Mucosa of descending colon (tissue), 3 donors: ENCODE data around the gene ALG10. TPM values are rescaled to one million over a fixed set of nuclear protein-coding genes. Genes with fewer than 3 reads are reported as not detected.
"Not testable (repeated sequence)": the region's sequence is repeated elsewhere in the genome, so short reads cannot be mapped to it uniquely, and the experiment has no call there.

ENCODE experiments used
- ATAC-seq: fragments of 200-7000 bp; cut with Tn5 transposase; one replicate; pipeline ENCODE4 v1.9.1; 2020; ENCODE audit warnings: mild to moderate bottlenecking, moderate library complexity
- DNase-seq, 3 donors: peaks; one replicate each; pipeline ENCODE4 v3.0.0-alpha.2; 2020
- H3K36me3 ChIP-seq: fragments of 200-600 bp; one replicate; pipeline ENCODE4 v1.8.0; 2021; ENCODE audit warnings: low read depth, mild to moderate bottlenecking
- H3K4me1 ChIP-seq: fragments of 200-600 bp; one replicate; pipeline ENCODE4 v1.8.0; 2021; ENCODE audit warnings: low read depth, mild to moderate bottlenecking
- H3K4me3 ChIP-seq: fragments of 200-600 bp; one replicate; pipeline ENCODE4 v1.8.0; 2021; ENCODE audit warnings: mild to moderate bottlenecking
- H3K9me3 ChIP-seq: fragments of 200-600 bp; one replicate; pipeline ENCODE4 v1.8.0; 2021; ENCODE audit warnings: mild to moderate bottlenecking
- intact Hi-C, 2 donors: fragments of 100-400 bp; cut with DNase I in 1 of 2; cut with micrococcal nuclease in 1 of 2; formaldehyde crosslinking; loops; one replicate each; pipeline versions ENCODE4 v1.11.0 to v1.11.1; 2022; cut with DNase I, micrococcal nuclease
- total RNA-seq, 3 donors: library from RNA; stranded (reverse); fragmentation: NEBNext Ultra II Directional in 2 of 3; extraction: Animal tissue kit (Norgen Biotek cat#: 25700) in 2 of 3; gene quantifications; one replicate each; pipeline versions ENCODE4 v1.2.1 to v1.2.4, GENCODE V29; 2021 to 2023
- TF ChIP-seq, protein P1 (sequence below): fragments of 200-600 bp; IDR thresholded peaks from one replicate; pipeline ENCODE4 v1.8.0; 2022; ENCODE audit warnings: antibody characterized with exemption, mild to moderate bottlenecking
- donor health status: DM: no; HTN: no; CAD: no; lungs with moderate emphysema.
- donor health status: DM: no; HTN: no; CAD: no.
- donor health status: DM: no; HTN: yes; CAD: no.

ALG10 gene
- total RNA-seq, 3 donors from 2014 or later: 5.8 to 7.5 (median 6.3) TPM

DNA sequence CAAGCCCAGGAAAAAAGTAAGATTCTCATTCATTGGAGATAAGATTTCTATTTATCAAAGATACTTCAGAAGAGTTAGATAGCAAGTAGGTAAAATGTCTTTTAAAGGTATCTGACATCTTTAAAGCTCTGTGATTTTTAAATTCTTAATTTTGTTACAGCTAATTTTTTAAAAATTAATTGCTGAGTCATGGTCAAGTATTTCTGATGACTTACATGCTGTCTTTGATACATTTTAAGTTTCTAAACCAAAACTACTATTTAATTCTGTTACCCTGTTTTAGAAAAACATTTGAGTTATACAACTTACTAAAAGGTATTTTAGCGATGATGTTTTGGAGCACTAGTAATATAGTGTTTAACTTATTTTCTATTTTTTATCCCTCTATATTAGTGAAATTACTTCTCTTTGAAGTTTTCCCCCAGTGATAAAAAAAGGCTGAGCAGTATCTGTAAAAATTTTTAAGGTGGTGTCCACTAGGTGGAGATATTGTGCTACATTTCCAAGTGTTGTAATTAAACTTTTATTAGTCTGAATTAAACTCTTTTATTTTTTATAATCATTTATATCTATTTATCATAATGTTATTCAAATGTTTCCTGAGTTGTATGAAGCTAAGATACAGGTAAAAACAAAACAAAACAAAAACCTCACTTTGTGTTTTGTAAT lies 11.5 kb downstream of the ALG10 start:
- no peak overlapping the region for H3K4me3 ChIP-seq
- no peak for DNase-seq
- no peaks in the 10 kb centered on the region for H3K9me3 ChIP-seq
- H3K4me1 ChIP-seq: no peaks in the 10 kb centered on the region
- H3K36me3 ChIP-seq: no peaks in the 10 kb centered on the region
- ATAC-seq: no peak
- TF ChIP-seq, protein P1, sequence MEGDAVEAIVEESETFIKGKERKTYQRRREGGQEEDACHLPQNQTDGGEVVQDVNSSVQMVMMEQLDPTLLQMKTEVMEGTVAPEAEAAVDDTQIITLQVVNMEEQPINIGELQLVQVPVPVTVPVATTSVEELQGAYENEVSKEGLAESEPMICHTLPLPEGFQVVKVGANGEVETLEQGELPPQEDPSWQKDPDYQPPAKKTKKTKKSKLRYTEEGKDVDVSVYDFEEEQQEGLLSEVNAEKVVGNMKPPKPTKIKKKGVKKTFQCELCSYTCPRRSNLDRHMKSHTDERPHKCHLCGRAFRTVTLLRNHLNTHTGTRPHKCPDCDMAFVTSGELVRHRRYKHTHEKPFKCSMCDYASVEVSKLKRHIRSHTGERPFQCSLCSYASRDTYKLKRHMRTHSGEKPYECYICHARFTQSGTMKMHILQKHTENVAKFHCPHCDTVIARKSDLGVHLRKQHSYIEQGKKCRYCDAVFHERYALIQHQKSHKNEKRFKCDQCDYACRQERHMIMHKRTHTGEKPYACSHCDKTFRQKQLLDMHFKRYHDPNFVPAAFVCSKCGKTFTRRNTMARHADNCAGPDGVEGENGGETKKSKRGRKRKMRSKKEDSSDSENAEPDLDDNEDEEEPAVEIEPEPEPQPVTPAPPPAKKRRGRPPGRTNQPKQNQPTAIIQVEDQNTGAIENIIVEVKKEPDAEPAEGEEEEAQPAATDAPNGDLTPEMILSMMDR: peak; percentile 26
- intact Hi-C loops: no loop called here

DNA sequence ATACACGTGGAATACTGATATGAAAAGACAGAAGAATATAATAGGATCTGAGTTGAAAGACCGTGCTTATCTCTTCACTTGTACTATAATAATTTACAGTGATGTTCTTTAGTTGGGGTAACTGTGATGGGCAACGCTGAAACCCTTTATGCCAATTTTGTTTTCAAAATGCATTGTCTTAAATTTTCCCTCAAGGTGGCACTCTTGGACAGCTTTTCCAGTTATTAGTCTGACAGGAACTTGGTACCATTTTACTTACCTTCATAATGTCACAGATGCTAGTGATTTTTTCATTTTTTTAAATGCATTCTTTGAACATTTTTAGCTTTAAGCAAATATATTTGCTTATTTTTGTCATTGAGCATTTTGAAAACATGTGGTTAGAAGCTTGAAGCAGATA lies 16.1 kb downstream of the ALG10 start:
- H3K4me1 ChIP-seq, H3K9me3 ChIP-seq, H3K36me3 ChIP-seq, H3K4me3 ChIP-seq, ATAC-seq, intact Hi-C loops, DNase-seq: not testable (repeated sequence)

DNA sequence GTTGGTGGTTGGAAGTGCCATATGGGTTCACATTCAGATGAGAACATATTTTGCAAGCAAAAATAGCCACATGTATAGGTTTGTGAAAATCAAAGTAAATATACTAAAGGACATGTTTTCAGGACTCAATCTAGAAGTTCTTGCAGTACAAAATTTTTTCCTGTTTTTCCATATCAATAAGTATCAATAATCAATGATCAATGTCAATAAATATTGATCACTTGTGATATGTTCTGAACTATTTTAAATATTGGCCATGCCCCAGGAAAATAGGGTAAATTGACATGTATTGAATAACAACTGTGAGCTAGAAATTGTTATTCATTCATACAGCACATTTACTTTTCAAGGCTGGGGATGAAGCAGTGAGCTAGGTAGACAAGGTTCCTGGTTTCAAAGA lies 24.3 kb downstream of the ALG10 start:
- TF ChIP-seq, protein P1: no peak
- Histone ChIP-seq H3K4me3 (no peak overlapping the region), H3K4me1 (no peaks in the 10 kb centered on the region), H3K36me3 (no peaks in the 10 kb centered on the region), H3K9me3 (peaks cover 25% of the 10 kb centered on the region)
- ATAC-seq (no peak), DNase-seq (no peak)
- intact Hi-C loops: no loop called here

GRCh38 chr12:34047855-34048254 lies 25.6 kb downstream of the ALG10 start:
- intact Hi-C loops, H3K36me3 ChIP-seq, DNase-seq, H3K4me3 ChIP-seq, ATAC-seq, H3K4me1 ChIP-seq: not testable (repeated sequence)
- peaks cover 26% of the 10 kb centered on the region for H3K9me3 ChIP-seq

DNA sequence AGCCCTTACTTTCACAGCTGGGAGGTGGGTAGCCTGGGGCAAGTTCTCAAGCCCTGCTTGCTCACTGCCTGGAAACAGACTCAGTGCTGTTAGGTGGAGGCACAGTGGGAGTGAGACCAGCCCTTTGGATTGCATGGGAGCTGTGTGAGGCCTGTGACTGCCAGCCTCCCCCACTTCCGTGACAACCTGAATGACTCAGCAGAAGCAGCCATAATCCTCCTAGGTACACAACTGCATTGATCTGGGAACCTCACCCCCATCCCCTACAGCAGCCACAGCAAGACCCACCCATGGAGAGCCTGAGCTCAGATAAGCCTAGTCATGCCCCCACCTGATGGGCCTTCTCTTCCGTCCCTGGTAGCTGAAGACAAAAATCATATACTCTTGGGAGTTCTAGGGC lies 26.4 kb downstream of the ALG10 start:
- H3K4me3 ChIP-seq: no peak overlapping the region
- intact Hi-C loops: no loop called here

DNA sequence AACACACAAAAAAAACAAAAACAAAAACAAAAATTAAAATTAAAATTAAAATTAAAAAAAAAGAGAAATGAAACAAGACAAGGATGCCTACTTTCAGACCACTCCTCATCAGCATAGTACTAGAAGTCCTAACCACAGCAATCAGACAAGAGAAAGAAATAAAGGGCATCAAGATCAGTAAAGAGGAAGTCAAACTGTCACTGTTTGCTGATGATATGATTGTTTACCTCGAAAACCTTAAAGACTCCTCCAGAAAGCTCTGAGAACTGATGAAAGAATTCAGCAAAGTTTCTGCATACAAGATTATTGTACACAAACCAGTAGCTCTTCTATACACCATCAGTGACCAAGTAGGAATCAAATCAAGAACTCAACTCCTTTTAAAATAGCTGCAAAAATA lies 29.2 kb downstream of the ALG10 start:
- Histone ChIP-seq H3K36me3 (no peaks in the 10 kb centered on the region), H3K4me1 (no peaks in the 10 kb centered on the region), H3K9me3 (peaks cover 26% of the 10 kb centered on the region), H3K4me3 (no peak overlapping the region)
- DNase-seq: no peak
- ATAC-seq: no peak
- intact Hi-C loops: no loop called here
- TF ChIP-seq, protein P1: no peak

More for the DNA sequence above, 26.4 kb downstream of the ALG10 start:
- H3K36me3 ChIP-seq: no peaks in the 10 kb centered on the region
- ATAC-seq (no peak), DNase-seq (no peak)
- peaks cover 26% of the 10 kb centered on the region for H3K9me3 ChIP-seq
- H3K4me1 ChIP-seq: no peaks in the 10 kb centered on the region
- TF ChIP-seq, protein P1: no peak

GRCh38 chr12:34054938-34055337 lies 32.6 kb downstream of the ALG10 start:
- DNase-seq: no peak
- H3K4me1 ChIP-seq: no peaks in the 10 kb centered on the region
- H3K36me3 ChIP-seq: no peaks in the 10 kb centered on the region
- ATAC-seq: no peak
- intact Hi-C loops: no loop called here
- peaks cover 8% of the 10 kb centered on the region for H3K9me3 ChIP-seq
- H3K4me3 ChIP-seq: no peak overlapping the region
- TF ChIP-seq, protein P1: no peak
